ENCODE measurements around the gene DCLRE1A.
"Not testable (repeated sequence)": the region's sequence is repeated elsewhere in the genome, so short reads cannot be mapped to it uniquely, and the experiment has no call there.

The DCLRE1A gene

DNA sequence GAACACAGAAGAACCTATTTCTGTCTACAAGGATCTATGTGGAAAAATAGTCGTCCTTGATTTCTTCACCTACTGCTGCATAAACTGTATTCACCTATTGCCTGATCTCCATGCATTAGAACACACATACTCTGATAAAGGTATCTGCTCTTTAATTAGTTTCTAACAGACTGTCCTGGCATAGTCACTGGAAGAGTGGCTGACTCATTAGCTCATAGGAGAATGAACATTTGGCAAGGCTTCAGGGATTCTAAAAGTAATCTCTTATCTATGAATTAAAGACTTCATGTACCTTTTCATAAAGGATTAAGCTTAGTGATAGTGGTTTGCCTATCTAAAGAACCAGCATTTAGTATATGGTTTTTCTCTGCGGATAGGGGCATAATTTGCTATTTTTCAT is 4.7 kb upstream of the DCLRE1A start:
- DNase-seq (ENCODE audit: low read depth in 2 of 2): no peak

DNA sequence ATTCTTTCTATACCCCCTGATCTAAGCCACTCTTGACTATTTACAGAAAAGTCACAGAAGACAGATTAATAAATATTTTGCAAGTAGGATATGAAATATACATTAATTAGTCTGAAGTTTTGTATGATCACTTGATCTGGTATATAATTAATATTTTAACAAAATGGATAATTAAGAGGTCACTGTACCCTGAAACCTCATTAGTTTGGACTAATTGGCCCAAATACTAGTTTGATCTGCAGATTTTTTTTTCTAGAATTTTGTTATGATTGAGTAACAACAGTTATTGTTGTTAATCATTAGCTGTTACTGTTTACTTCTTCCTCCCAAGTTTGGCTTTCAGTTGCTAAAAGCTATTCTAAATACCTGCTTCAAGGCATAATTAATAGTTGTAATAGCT is 3.3 kb upstream of the DCLRE1A start:
- DNase-seq (ENCODE audit: low read depth in 2 of 2): no peak

GRCh38 chr10:113856563-113856962 is 2.7 kb upstream of the DCLRE1A start:
- DNase-seq (ENCODE audit: low read depth in 2 of 2): no peak

DNA sequence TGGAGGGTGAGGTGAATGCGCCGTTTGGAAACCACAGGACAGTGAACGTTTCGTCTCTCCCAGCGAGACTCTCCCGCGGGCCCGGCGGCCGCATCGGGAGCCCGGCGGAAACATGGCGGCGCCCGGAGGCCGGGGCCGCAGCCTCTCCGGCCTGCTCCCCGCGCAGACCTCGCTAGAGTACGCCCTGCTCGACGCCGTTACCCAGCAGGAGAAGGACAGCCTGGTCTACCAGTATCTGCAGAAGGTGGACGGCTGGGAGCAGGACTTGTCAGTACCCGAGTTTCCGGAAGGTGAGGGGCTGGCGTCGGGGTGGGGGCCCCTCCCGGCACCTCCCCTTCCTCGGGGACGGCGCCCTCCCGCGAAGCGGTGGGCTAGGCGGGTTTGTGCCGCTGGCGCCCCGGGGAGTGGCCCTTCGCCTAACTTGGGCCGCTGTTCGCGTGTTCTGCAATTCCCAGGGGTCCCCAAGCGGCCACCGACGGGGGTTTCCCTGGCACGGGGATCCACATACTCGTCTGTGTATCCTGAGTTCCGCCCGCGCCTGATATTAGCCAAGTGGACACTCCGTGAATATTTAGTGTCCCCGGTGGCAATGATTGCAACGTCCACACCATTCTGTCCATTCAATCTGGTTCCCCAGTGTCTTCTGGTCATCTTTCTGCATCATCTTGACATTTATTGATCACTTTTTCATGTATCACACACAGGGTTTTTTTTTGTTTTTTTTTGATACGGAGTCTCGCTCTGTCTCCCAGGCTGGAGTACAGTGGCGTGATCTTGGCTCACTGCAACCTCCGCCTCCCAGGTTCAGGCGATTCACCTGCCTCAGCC is 1.1 kb upstream of the DCLRE1A start:
- peak; percentile 9 to 15 for DNase-seq (ENCODE audit: low read depth in 2 of 2)

GRCh38 chr10:113853578-113854012 is 287 bp downstream of the DCLRE1A start:
- no peak for DNase-seq (ENCODE audit: low read depth in 2 of 2)

DNA sequence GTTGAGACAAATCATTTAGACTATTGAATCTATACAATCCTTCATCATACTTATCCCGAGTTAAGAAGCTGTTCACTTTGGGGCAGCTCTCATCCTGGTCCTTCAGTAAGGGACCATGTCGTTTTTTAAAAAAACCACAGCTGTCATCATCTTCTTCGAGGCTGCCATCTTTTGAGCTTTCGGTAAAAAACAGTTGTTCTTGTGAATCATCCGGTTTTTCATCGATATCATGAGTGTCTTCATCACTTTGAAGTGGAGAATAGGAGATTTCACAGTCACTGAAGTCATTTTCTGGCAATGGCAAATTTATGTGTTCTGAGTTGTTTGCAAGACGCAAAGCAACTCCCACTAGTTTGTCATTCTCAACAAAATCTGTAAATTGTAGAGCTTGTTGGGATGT is 3.9 kb downstream of the DCLRE1A start:
- no peak for DNase-seq (ENCODE audit: low read depth in 2 of 2)

GRCh38 chr10:113849140-113849803 is 4.6 kb downstream of the DCLRE1A start:
- DNase-seq (ENCODE audit: low read depth in 2 of 2): no peak

GRCh38 chr10:113846036-113846435 is 7.8 kb downstream of the DCLRE1A start:
- DNase-seq (ENCODE audit: low read depth in 2 of 2): no peak

DNA sequence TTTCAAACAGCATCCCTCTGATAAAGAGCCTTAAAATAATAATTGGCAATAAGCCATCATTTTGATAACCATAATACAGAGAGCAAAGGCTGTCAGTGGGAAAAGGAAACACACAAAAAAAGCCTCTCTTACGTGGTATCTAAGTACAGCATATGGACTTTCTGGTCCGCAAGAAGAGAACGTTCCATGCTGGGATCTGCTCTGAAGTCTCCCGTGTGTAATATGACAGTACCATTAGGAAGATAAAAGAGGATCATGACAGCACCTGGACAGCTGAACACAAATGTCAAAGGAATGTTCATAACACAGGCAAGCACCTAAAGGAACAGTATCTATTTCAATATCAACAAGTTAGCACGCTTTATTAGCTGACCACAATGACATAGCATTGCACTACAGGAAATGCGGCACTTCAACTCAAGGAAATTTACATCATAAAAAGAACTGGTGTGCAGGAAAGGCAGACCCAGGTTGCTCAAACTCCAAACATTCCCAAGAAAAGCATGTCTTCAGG is 9.9 kb downstream of the DCLRE1A start:
- no peak for DNase-seq (ENCODE audit: low read depth in 2 of 2)

GRCh38 chr10:113842171-113842570 is 11.7 kb downstream of the DCLRE1A start:
- no peak for DNase-seq (ENCODE audit: low read depth in 2 of 2)

- not testable (repeated sequence) for DNase-seq (ENCODE audit: low read depth in 2 of 2)
These were observed 25.3 kb downstream of the DCLRE1A start for GRCh38 chr10:113828567-113828966.

DNA sequence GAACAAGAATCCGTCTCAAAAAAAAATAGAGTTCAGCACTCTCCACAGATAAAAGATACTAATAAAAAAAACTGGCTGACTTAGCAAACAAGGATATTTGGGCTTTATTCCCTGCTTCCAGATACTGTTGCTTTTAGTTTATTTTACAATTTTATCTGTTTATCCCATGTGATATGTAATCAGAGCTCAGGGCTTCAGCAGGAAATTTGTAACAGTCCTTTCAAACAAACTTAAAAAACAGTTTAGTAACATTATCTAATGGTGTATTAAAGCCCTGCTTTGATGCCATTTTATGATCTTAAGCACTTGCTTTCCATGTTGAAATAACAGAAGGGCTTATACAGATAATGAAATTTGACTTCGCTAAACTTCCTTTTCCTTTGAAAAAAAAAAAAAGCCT is 28.1 kb downstream of the DCLRE1A start:
- DNase-seq (ENCODE audit: low read depth in 2 of 2): no peak

DNA sequence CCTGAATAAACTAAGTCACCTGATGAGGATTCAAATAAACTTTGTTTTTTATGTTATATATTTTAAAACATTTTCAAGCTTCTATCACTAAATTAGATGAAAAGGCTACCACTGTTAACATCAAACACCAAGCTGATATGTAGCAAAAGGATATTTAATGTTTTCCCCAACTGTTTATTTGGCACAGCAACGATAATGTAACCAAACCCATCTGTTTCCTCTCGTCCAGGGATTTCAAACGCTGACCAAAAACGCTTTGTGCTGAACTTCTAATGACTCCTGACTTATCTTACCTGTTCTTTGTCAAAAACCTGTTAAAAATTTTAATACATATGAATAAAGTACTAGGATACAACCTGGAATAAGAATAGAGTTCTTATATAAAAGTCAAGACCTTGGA is 30.5 kb downstream of the DCLRE1A start:
- DNase-seq (ENCODE audit: low read depth in 2 of 2): no peak

GRCh38 chr10:113822174-113822573 is 31.7 kb downstream of the DCLRE1A start:
- no peak for DNase-seq (ENCODE audit: low read depth in 2 of 2)

DNA sequence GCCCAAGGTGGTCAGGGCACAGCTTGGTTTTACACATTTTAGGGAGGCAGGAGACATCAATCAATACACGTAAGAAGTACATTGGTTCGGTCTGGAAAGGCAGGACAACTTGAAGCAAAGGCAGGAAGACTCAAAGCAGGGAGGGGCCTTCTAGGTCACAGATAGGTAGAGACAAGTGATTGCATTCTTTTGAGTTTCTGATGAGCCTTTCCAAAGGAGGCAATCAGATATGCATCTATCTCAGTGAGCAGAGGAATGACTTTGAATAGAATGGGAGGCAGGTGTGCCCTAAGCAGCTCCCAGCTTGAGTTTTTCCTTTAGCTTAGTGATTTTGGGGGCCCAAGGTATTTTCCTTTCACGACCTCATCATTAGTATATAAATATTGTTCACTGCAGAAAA is 32.6 kb downstream of the DCLRE1A start:
- DNase-seq (ENCODE audit: low read depth in 2 of 2): not testable (repeated sequence)

GRCh38 chr10:113820507-113820906 is 33.4 kb downstream of the DCLRE1A start:
- DNase-seq (ENCODE audit: low read depth in 2 of 2): no peak

- no peak for DNase-seq (ENCODE audit: low read depth in 2 of 2)
These were observed 33.9 kb downstream of the DCLRE1A start for GRCh38 chr10:113819989-113820388.

GRCh38 chr10:113814700-113815099 is 39.2 kb downstream of the DCLRE1A start:
- DNase-seq (ENCODE audit: low read depth in 2 of 2): not testable (repeated sequence)

DNA sequence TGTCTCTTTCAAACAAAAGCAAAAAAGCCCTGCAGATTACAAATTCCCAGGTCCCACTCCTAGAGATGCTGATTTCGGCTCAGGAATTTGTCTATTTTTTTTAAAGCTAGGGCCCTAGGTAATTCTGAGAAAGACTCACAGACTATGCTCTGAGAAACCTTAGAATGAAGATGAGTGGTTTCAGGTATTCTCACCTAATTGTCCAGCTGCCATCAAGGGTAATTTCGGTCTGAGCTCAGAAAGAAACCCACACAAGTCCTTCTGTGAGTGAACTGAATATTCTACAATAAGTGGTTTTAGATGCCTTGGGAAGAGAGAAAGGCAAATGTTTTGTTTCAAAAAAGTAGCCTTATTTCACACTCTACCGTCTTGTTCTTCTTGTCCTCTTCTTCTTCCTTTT is 45.7 kb downstream of the DCLRE1A start:
- no peak for DNase-seq (ENCODE audit: low read depth in 2 of 2)

DNA sequence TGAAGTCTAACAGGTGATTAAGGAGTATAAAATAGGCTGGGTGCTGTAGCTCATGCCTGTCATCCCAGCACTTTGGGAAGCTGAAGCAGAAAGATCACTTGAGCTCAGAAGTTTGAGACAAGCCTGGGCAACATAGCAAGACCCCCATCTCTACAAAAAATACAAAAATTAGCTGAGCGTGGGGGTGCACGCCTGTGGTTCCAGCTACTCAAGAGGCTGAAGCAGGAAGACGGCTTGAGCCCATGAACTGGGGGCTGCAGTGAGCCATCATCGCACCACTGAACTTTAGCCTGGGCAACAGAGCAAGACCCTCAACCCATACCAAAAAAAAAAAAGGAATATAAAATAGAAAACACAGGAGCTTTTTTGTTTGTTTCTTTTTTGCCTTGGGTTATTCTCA is 47.4 kb downstream of the DCLRE1A start:
- no peak for DNase-seq (ENCODE audit: low read depth in 2 of 2)

DNA sequence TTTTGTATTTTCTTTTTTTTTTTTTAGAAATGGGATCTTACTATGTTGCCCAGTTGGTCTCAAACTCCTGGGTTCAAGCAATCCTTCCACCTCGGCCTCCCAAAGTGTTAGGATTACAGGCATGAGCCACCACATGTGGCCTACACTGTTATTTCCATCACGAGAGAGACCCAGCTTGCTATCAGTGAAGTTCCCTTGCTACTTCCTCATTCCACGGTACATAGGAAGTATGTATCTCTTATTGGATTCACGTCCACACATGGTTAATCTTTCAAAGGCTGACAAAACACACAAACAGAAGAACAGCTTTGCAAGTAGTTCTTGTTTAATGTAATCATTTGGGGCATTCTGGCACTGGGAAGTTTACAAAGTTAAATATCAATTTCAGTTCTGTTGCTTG is 50.9 kb downstream of the DCLRE1A start:
- no peak for DNase-seq (ENCODE audit: low read depth in 2 of 2)

- no peak for DNase-seq (ENCODE audit: low read depth in 2 of 2)
These were observed 52.3 kb downstream of the DCLRE1A start for GRCh38 chr10:113801569-113801968.

DNA sequence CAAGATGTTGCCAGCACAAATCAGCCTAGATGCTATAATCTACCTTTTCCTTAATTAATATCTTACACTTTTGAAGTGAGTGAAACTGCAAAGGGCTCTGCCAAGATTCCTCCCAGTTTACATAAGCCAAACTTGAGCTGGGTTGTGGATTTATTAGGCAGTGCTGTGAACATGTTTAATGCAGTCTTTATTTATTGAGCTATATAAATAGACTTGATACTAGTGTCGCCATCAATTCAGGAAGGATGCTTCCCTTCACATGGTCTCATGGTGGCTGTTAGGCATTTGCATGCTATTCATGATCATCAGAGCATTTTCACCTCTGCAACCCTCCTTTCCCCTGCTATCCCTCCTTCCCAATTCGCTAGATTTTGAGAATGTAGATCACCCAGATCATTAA is 62.2 kb downstream of the DCLRE1A start:
- DNase-seq (ENCODE audit: low read depth in 2 of 2): no peak
